Activated CD4-positive, alpha-beta memory T cell treated with anti-CD3 and anti-CD28 coated beads, Interleukin-2, amount 10 ng/mL, durations not matched to agents 7 days and 5 days (primary cell): ENCODE data around the gene PRR33. TPM values are rescaled to one million over a fixed set of nuclear protein-coding genes. Genes with fewer than 3 reads are reported as not detected.
"Not testable (repeated sequence)": the region's sequence is repeated elsewhere in the genome, so short reads cannot be mapped to it uniquely, and the experiment has no call there.

Experiments
- CTCF ChIA-PET: fragments of 350-600 bp; sonication (Branson Sonifier 250); formaldehyde crosslinking; loops from one replicate; lab custom pipeline; 2021; ENCODE audit warnings: antibody characterized with exemption, inconsistent platforms; lab: Charles Lee
- POLR2A ChIA-PET: fragments of 350-600 bp; sonication (Branson Sonifier 250); formaldehyde crosslinking; loops from one replicate; lab custom pipeline; 2021; ENCODE audit warnings: antibody characterized with exemption; lab: Charles Lee
- DNase-seq: peaks from one replicate; pipeline ENCODE4 v3.0.0-alpha.2; 2020
- H3K27ac Mint-ChIP-seq: one replicate; pipeline ENCODE4 v1.8.0; 2021; ENCODE audit warnings: mild to moderate bottlenecking, mixed read lengths
- H3K27me3 Mint-ChIP-seq: one replicate; pipeline ENCODE4 v1.8.0; 2021; ENCODE audit warnings: mixed read lengths
- H3K36me3 Mint-ChIP-seq: one replicate; pipeline ENCODE4 v1.8.0; 2021; ENCODE audit warnings: low read depth, mixed read lengths
- H3K4me1 Mint-ChIP-seq: one replicate; pipeline ENCODE4 v1.8.0; 2021; ENCODE audit warnings: mixed read lengths
- H3K4me3 Mint-ChIP-seq: one replicate; pipeline ENCODE4 v1.8.0; 2021; ENCODE audit warnings: mild to moderate bottlenecking, mixed read lengths
- H3K9me3 Mint-ChIP-seq: one replicate; pipeline ENCODE4 v1.8.0; 2021; ENCODE audit warnings: mixed read lengths
- total RNA-seq, 2 experiments: library from RNA; stranded (reverse); gene quantifications; one replicate each; pipeline ENCODE4 v1.2.3, GENCODE V29; 2021

The PRR33 gene
- under 1 TPM; 0.08 TPM for total RNA-seq

- Mint-ChIP-seq H3K36me3 (peaks cover 34% of the 10 kb centered on the region), H3K27ac (no peak within 1 kb of the TSS), H3K4me1 (peaks cover 43% of the 10 kb centered on the region), H3K4me3 (peak within 1 kb of the TSS; percentile 46), H3K9me3 (no peaks in the 10 kb centered on the region), H3K27me3 (peaks cover 7% of the 10 kb centered on the region)
- DNase-seq, result no peak
- CTCF ChIA-PET, result interaction anchor here (0.8 to 2.5 kb wide), 4 partner anchors 10 to 59 kb away, joined by 3 to 9 read pairs (median 4); no protein-coding TSS in a partner anchor
- POLR2A ChIA-PET, result interaction anchor here (1.5 to 5.6 kb wide), 4 partner anchors 9 to 39 kb away, joined by 4 to 67 read pairs (median 38); partner anchors contain the start of genes LSP1 and TNNT3
Observed at GRCh38 chr11:1891831-1892115, at the start of gene PRR33. Gene PRR33 (minus strand): TSS chr11:1891895. CDS start chr11:1890584, 1,311 bp downstream.

DNA sequence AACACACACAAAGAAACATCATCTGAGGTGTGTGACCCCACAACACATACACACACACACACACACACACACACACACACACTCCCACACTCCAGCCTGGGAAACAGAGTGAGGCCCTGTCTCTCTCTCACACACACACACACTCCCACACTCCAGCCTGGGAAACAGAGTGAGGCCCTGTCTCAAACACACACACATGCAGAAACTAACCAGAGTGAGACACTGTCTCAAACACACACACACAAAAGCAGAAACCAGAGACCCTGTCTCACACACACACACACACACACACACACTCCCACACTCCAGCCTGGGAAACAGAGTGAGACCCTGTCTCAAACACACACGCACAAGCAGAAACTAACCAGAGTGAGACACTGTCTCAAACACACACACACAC, 48.1 kb upstream of the PRR33 start:
- H3K4me1 Mint-ChIP-seq, DNase-seq, H3K36me3 Mint-ChIP-seq, H3K27ac Mint-ChIP-seq, CTCF ChIA-PET, H3K4me3 Mint-ChIP-seq, H3K9me3 Mint-ChIP-seq, POLR2A ChIA-PET, H3K27me3 Mint-ChIP-seq: not testable (repeated sequence)

DNA sequence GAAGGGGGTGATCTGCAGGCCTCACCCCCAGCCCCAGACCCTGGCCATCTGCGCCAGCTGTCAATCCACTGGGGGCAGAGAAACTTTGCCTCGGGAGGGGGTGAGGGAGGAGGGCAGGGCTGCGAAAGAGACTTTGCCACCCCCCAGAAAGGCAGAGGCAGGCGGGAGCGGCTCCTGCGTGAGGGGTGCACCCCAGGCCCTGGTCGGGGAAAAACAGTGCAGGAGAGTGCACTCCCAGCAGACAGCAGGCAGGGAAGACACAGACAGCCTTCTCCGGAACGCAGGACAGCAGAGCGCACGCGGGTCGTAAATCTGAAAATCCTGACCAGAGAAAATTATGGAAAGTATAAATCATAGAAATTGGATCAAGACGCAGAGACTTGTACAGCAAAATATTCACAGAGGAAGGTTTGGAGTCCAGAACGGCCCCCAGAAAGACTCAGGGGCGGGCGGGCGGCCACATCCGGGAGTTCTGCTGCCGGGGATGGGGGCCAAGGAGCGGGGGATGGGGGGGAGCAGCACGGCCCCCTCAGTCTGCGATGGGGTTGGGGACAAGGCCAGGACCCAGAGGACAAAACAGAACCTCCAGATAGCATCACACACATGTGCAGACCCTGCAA, 47.4 kb upstream of the PRR33 start:
- no peaks in the 10 kb centered on the region for H3K9me3 Mint-ChIP-seq
- no peaks in the 10 kb centered on the region for H3K27me3 Mint-ChIP-seq
- DNase-seq, result no peak
- H3K4me1 Mint-ChIP-seq, result peaks cover 3% of the 10 kb centered on the region
- no peak overlapping the region for H3K27ac Mint-ChIP-seq
- no peaks in the 10 kb centered on the region for H3K36me3 Mint-ChIP-seq
- no peak overlapping the region for H3K4me3 Mint-ChIP-seq
- ChIA-PET CTCF (no interaction called here), POLR2A (no interaction called here)

- no peaks in the 10 kb centered on the region for H3K36me3 Mint-ChIP-seq
- POLR2A ChIA-PET, result no interaction called here
- H3K27ac Mint-ChIP-seq, result no peak overlapping the region
- H3K4me1 Mint-ChIP-seq, result peaks cover 3% of the 10 kb centered on the region
- no peak for DNase-seq
- H3K9me3 Mint-ChIP-seq, result no peaks in the 10 kb centered on the region
- no peak overlapping the region for H3K4me3 Mint-ChIP-seq
- CTCF ChIA-PET, result no interaction called here
- peaks cover 3% of the 10 kb centered on the region for H3K27me3 Mint-ChIP-seq
Observed at GRCh38 chr11:1938343-1939005, 46.8 kb upstream of the PRR33 start.

GRCh38 chr11:1937616-1938342, 46.1 kb upstream of the PRR33 start:
- no peaks in the 10 kb centered on the region for H3K9me3 Mint-ChIP-seq
- H3K27me3 Mint-ChIP-seq, result peaks cover 6% of the 10 kb centered on the region
- POLR2A ChIA-PET, result no interaction called here
- CTCF ChIA-PET, result no interaction called here
- no peak for DNase-seq
- H3K36me3 Mint-ChIP-seq, result no peaks in the 10 kb centered on the region
- no peak overlapping the region for H3K4me3 Mint-ChIP-seq
- peaks cover 3% of the 10 kb centered on the region for H3K4me1 Mint-ChIP-seq
- H3K27ac Mint-ChIP-seq, result no peak overlapping the region

GRCh38 chr11:1936781-1937615, 45.3 kb upstream of the PRR33 start:
- Mint-ChIP-seq H3K27ac (no peak overlapping the region), H3K4me1 (peaks cover 3% of the 10 kb centered on the region), H3K27me3 (peaks cover 7% of the 10 kb centered on the region), H3K4me3 (no peak overlapping the region), H3K36me3 (no peaks in the 10 kb centered on the region), H3K9me3 (no peaks in the 10 kb centered on the region)
- POLR2A ChIA-PET, result no interaction called here
- no peak for DNase-seq
- CTCF ChIA-PET, result no interaction called here

DNA sequence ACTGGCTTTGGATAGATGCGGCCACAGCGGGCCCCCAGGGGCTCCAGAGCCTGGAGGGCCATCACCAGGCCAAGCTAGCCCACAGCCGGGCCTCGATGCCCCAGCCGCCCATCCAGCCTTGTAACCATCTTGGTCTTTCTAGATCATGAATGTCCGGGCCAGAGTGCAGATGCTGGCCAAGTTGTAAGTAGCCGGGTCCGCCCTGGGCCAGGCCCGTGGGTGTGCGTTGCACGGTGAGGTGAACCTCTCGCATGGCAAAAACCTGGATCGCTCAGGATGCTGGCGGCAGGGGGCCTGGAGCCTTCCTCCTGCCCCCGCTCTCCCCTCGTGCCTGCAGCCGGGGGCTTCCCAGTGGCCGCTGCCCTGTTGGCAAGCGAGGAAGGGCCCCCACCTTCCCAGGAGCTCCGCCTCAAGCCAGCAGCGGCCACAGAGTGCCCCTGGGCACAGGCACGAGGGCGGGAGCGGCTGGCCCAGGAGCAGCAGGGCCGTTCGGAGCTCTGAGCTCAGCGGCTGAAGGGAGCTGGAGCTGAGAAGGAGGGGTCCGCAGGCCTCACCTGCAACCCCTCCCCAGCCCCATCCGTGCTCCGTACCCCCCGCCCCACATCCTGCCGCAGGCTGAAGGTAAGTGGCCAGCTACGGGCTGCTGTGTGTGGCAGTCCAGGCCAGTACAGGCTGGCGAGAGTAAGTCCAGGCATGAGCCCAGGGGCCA, 44.5 kb upstream of the PRR33 start:
- Mint-ChIP-seq H3K27me3 (peaks cover 14% of the 10 kb centered on the region), H3K36me3 (no peaks in the 10 kb centered on the region), H3K27ac (no peak overlapping the region), H3K9me3 (no peaks in the 10 kb centered on the region), H3K4me1 (peaks cover 3% of the 10 kb centered on the region), H3K4me3 (no peak overlapping the region)
- DNase-seq, result no peak
- ChIA-PET POLR2A (no interaction called here), CTCF (no interaction called here)

DNA sequence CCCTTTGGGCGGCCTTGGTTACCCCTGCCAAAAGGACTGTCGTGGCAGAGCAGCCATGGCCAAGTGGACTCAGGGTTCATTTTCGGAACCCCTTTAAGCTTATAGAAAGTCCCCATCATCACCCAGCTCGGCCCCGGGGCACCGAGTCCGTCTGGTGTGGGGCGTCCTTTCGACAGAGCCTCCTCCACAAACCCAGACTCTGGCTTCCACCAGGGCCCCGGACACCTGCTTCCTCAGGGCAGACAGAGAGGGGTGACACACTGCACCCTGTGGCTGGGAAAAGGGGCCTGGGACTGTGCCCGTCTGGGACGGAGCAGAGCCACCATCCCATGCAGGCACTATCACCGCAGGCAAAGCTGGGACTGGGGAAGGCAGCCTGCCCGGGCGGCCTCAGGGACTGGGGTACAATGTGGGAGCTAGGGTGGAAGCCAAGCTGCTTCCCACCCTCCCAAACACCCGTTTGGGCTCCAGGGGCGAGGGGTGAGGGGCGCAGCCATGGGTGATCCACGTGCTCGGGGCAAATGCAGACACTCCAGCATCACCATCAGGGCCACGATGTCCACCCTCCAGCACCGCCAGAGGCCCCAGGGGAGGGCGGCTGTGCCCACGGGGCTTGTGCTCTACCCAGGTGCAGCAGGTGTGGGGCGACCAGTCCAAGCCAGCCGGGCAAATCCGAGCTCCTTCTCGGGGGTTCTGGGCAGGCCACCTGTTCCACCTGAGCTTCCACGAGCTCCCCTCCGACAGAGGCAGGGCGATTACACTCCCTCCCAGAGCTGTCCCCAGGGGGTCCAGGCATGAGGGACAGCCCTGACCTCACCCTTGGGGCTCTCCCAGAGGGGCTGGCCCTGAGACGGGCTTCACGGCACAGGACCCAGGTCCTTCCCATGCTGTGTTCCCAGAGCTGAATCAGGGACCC, 43.7 kb upstream of the PRR33 start:
- DNase-seq, result no peak
- peaks cover 18% of the 10 kb centered on the region for H3K27me3 Mint-ChIP-seq
- H3K36me3 Mint-ChIP-seq, result no peaks in the 10 kb centered on the region
- no peak overlapping the region for H3K27ac Mint-ChIP-seq
- H3K4me3 Mint-ChIP-seq, result no peak overlapping the region
- CTCF ChIA-PET, result no interaction called here
- POLR2A ChIA-PET, result no interaction called here
- H3K9me3 Mint-ChIP-seq, result no peaks in the 10 kb centered on the region
- peaks cover 3% of the 10 kb centered on the region for H3K4me1 Mint-ChIP-seq

DNA sequence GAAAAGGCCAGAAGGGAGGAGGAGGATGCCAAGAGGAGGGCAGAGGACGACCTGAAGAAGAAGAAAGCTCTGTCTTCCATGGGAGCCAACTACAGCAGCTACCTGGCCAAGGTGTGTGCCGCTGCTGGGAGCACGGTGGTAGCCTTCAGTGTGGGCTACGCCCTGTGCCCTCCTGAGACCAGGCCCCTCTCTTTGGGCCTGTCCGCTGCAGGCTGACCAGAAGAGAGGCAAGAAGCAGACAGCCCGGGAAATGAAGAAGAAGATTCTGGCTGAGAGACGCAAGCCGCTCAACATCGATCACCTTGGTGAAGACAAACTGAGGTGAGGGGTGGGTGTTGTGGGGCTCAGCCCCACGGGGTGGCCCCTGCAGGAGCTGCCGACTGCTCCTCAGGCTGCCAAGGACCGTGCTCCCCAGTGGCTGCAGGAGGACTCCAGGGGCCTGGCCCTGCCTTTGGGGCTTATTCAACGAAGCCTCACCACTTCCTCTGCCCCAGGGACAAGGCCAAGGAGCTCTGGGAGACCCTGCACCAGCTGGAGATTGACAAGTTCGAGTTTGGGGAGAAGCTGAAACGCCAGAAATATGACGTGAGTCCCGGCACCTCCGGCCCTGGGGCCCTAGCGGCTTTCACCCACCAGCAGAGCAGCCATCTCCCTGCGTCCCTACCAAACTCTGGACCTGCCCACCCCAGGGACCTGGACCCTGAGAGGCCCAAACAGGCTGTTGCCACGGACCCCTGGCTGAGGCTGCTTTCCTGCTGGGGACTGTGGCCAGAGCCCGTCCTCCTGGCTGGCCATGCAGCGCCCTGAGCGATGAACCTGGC, 42.9 kb upstream of the PRR33 start:
- no peaks in the 10 kb centered on the region for H3K36me3 Mint-ChIP-seq
- CTCF ChIA-PET, result no interaction called here
- H3K4me3 Mint-ChIP-seq, result no peak overlapping the region
- H3K27ac Mint-ChIP-seq, result no peak overlapping the region
- peaks cover 3% of the 10 kb centered on the region for H3K4me1 Mint-ChIP-seq
- H3K27me3 Mint-ChIP-seq, result peaks cover 19% of the 10 kb centered on the region
- no peak for DNase-seq
- H3K9me3 Mint-ChIP-seq, result no peaks in the 10 kb centered on the region
- POLR2A ChIA-PET, result no interaction called here

- CTCF ChIA-PET, result no interaction called here
- POLR2A ChIA-PET, result interaction anchor here (1.1 kb wide), 1 partner anchor 17 kb away, joined by 3 read pairs; no protein-coding TSS in a partner anchor
- no peak for DNase-seq
Observed at GRCh38 chr11:1933416-1934334, 42.0 kb upstream of the PRR33 start.

More at GRCh38 chr11:1933416-1934334, 42.0 kb upstream of the PRR33 start:
- H3K27me3 Mint-ChIP-seq, result peaks cover 19% of the 10 kb centered on the region
- no peaks in the 10 kb centered on the region for H3K36me3 Mint-ChIP-seq
- H3K4me1 Mint-ChIP-seq, result no peaks in the 10 kb centered on the region
- no peak overlapping the region for H3K27ac Mint-ChIP-seq
- no peak overlapping the region for H3K4me3 Mint-ChIP-seq
- no peaks in the 10 kb centered on the region for H3K9me3 Mint-ChIP-seq
